NCI-H128 (cell line): ENCODE measurements around the gene ISG20L2.

ENCODE experiments used
- DNase-seq: peaks from one replicate; lab custom pipeline; 2025; ENCODE audit not compliant: unreplicated experiment; lab: John Stamatoyannopoulos, UW

ISG20L2 gene

GRCh38 chr1:156755527-156755950 lies 27.0 kb upstream of the ISG20L2 start:
- DNase-seq = no peak

GRCh38 chr1:156754219-156754618 lies 25.7 kb upstream of the ISG20L2 start:
- no peak for DNase-seq

- no peak for DNase-seq
Observed at GRCh38 chr1:156752843-156753482, 24.4 kb upstream of the ISG20L2 start.

- DNase-seq = peak; percentile 93
Observed at GRCh38 chr1:156751757-156752481, 23.4 kb upstream of the ISG20L2 start.

GRCh38 chr1:156751451-156751756 lies 22.8 kb upstream of the ISG20L2 start, which contains the start of gene HDGF:
TSS of gene HDGF (minus strand) at chr1:156751675. CDS start at chr1:156751429, 246 bp downstream.
- DNase-seq = no peak

GRCh38 chr1:156750711-156751450 lies 22.3 kb upstream of the ISG20L2 start:
- DNase-seq = no peak

- DNase-seq = no peak
Observed at GRCh38 chr1:156750191-156750672, 21.7 kb upstream of the ISG20L2 start.

GRCh38 chr1:156749419-156750118 lies 21.0 kb upstream of the ISG20L2 start:
- DNase-seq = no peak

GRCh38 chr1:156748670-156749418 lies 20.3 kb upstream of the ISG20L2 start:
- DNase-seq = no peak

GRCh38 chr1:156747742-156748669 lies 19.4 kb upstream of the ISG20L2 start:
- DNase-seq = no peak

- DNase-seq = peak; percentile 83
Observed at GRCh38 chr1:156746728-156747631, 18.4 kb upstream of the ISG20L2 start.

GRCh38 chr1:156746406-156746727 lies 17.8 kb upstream of the ISG20L2 start:
- no peak for DNase-seq

- DNase-seq = no peak
Observed at GRCh38 chr1:156745881-156746280, 17.3 kb upstream of the ISG20L2 start.

- no peak for DNase-seq
Observed at GRCh38 chr1:156744786-156745419, 16.3 kb upstream of the ISG20L2 start.

GRCh38 chr1:156744344-156744743 lies 15.8 kb upstream of the ISG20L2 start:
- DNase-seq = no peak

- no peak for DNase-seq
Observed at GRCh38 chr1:156743367-156744302, 15.1 kb upstream of the ISG20L2 start.

GRCh38 chr1:156742801-156743200 lies 14.2 kb upstream of the ISG20L2 start:
- no peak for DNase-seq
